Measurements from ENCODE around the gene DGKH. TPM values are rescaled to one million over a fixed set of nuclear protein-coding genes. Genes with fewer than 3 reads are reported as not detected.

DGKH gene
- total and polyA plus RNA-seq, 4 donors = 0.88 to 32.8 (median 16.4) TPM

DNA sequence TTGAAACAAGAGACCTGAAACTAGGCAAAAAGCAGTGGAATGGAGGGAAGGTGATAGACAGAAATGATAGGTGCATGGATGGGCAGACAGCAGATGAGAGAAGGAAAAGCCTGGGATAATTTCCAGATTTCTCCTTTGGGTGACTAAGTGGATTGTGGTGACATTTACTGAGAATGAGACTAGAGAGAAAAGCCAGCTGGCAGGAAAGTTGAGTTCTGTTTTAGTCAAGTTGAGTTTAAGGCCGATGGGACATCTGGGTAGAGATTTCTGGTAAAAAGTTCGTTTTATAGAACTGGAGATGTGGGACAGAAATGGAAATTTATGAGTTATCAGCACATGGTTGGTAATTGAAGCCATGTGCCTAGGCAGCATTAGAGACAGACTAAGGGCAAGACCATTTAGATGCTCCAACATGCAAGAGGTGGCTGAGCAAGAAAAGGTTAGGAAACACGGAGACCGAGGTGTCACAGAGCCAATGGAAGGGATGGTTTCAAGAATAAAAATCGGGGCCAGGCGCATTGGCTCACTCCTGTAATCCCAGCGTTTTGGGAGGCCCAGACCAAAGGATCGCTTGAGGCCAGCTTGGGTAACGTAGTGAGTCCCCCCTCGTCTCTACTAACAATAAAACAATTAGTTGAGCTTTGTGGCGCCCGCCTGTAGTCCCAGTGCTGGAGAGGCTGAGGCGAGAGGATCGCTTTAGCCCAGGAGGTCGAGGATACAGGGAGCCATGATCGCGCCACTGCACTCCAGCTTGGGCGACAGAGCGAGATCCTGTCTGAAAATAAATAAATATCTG lies 9.6 kb upstream of the DGKH start:
- Histone ChIP-seq H3K4me1 (ENCODE audit: control insufficient read depth in 1 of 2, insufficient read depth in 2 of 2, low read length in 2 of 2) (no peaks in the 10 kb centered on the region), H3K27ac (ENCODE audit: low read depth in 1 of 2, low read length in 2 of 2) (no peak overlapping the region), H3K36me3 (ENCODE audit: control insufficient read depth in 1 of 2, insufficient read depth in 2 of 2, low read length in 1 of 2) (no peaks in the 10 kb centered on the region), H3K9me3 (ENCODE audit: control insufficient read depth, low read length) (no peaks in the 10 kb centered on the region), H3K4me3 (ENCODE audit: low read length in 2 of 2) (no peak overlapping the region), H3K27me3 (ENCODE audit: control insufficient read depth in 1 of 2, insufficient read depth in 2 of 2, low read length in 1 of 2) (no peaks in the 10 kb centered on the region)
- ATAC-seq (ENCODE audit: low FRiP score) (no peak), DNase-seq (no peak)
- 95 to 96% methylated on average over 19 of the region's 19 CpGs for WGBS, 2 donors
- intact Hi-C loops (cut with DNase I) = no loop called here

- WGBS, 2 donors = 18 to 25% methylated on average over 14 of the region's 14 CpGs
- no peaks in the 10 kb centered on the region for H3K4me1 ChIP-seq (ENCODE audit: control insufficient read depth in 1 of 2, insufficient read depth in 2 of 2, low read length in 2 of 2)
- H3K9me3 ChIP-seq (ENCODE audit: control insufficient read depth, low read length) = no peaks in the 10 kb centered on the region
- no peak for DNase-seq
- intact Hi-C loops (cut with DNase I) = no loop called here
- no peaks in the 10 kb centered on the region for H3K27me3 ChIP-seq (ENCODE audit: control insufficient read depth in 1 of 2, insufficient read depth in 2 of 2, low read length in 1 of 2)
- ATAC-seq (ENCODE audit: low FRiP score) = no peak
- peak overlapping the region; percentile 81 to 95 for H3K4me3 ChIP-seq (ENCODE audit: low read length in 2 of 2)
- peak overlapping the region; percentile 94 to 97 for H3K27ac ChIP-seq (ENCODE audit: low read depth in 1 of 2, low read length in 2 of 2)
- no peaks in the 10 kb centered on the region for H3K36me3 ChIP-seq (ENCODE audit: control insufficient read depth in 1 of 2, insufficient read depth in 2 of 2, low read length in 1 of 2)
These were observed 8.9 kb upstream of the DGKH start for GRCh38 chr13:42039457-42039945.

DNA sequence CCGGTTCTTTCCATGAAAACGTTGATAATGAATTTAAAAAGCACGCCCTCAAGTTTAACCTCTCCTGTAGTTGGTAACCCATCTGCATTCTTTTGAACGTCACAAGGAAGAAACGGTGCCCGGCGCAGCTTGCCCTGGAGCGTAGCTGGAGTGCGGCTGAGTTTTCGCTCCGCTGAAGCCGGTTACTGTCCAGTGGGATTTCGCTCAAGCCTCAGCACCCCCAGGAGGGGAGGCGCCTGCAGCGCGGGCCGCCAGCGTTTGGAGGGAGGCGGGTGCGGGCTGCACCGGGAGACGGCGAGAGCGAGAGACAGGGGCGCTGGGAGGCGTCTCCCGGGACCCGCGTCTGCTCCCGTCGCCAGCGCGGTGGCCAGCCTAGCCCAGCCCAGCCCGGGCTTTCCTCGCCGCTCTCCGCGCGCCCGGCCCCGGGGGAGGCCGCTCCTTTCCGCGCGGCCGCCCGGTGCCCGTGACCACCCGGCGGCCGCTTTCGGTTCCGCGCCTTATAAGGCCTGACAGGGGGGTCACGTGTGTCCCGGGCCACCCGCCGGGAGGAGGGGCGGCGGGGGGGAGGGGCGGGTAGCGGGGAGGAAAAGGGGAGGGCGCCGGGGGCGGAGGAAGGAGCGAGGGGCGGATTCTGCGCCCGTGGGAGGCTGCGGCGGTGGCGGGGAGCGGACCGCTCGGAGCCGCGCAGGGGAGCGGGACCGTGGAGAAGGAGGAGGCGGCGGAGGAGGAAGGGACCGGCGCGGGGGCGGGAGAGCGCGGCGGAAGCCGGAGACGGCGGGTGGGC lies 8.3 kb upstream of the DGKH start:
- intact Hi-C loops (cut with DNase I) = loop anchor here in 1 of 2 donors (5.0 to 10.0 kb wide), 3 partner anchors 78 to 375 kb away; partner anchors contain the start of gene VWA8
- H3K9me3 ChIP-seq (ENCODE audit: control insufficient read depth, low read length) = no peaks in the 10 kb centered on the region

DNA sequence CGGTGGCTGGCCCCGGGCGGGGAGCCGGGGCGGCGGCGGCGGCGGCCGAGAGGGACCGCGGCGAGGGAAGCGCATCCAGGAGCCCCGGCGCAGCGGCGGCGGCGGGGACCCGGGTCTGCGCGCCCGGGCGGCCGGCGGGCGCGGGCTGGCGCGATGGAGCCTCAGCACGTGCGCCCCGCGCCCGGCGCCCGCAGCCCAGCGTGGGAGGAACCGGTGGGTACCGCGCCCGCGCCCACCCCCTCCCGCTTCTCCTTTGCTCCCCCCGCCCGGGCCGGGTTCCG lies 7.8 kb upstream of the DGKH start:
- no peaks in the 10 kb centered on the region for H3K4me1 ChIP-seq (ENCODE audit: control insufficient read depth in 1 of 2, insufficient read depth in 2 of 2, low read length in 2 of 2)
- H3K36me3 ChIP-seq (ENCODE audit: control insufficient read depth in 1 of 2, insufficient read depth in 2 of 2, low read length in 1 of 2) = no peaks in the 10 kb centered on the region
- DNase-seq (no peak), ATAC-seq (ENCODE audit: low FRiP score) (no peak)
- H3K27me3 ChIP-seq (ENCODE audit: control insufficient read depth in 1 of 2, insufficient read depth in 2 of 2, low read length in 1 of 2) = no peaks in the 10 kb centered on the region
- H3K4me3 ChIP-seq (ENCODE audit: low read length in 2 of 2) = peak overlapping the region; percentile 81 to 95
- H3K9me3 ChIP-seq (ENCODE audit: control insufficient read depth, low read length) = no peaks in the 10 kb centered on the region
- intact Hi-C loops (cut with DNase I) = loop anchor here in 1 of 2 donors (5.0 to 10.0 kb wide), 3 partner anchors 78 to 376 kb away; partner anchors contain the start of gene VWA8
- peak overlapping the region; percentile 69 to 79 for H3K27ac ChIP-seq (ENCODE audit: low read depth in 1 of 2, low read length in 2 of 2)
- 0 to 1% methylated on average over 18 to 49 of the region's 49 CpGs for WGBS, 2 donors

More for the DNA sequence above, 8.3 kb upstream of the DGKH start:
- H3K4me3 ChIP-seq (ENCODE audit: low read length in 2 of 2) = peak overlapping the region; percentile 81 to 95
- 0 to 1% methylated on average over 48 to 91 of the region's 91 CpGs for WGBS, 2 donors
- DNase-seq (peak; percentile 95 to 98), ATAC-seq (ENCODE audit: low FRiP score) (peak; percentile 94)
- no peaks in the 10 kb centered on the region for H3K36me3 ChIP-seq (ENCODE audit: control insufficient read depth in 1 of 2, insufficient read depth in 2 of 2, low read length in 1 of 2)
- H3K27me3 ChIP-seq (ENCODE audit: control insufficient read depth in 1 of 2, insufficient read depth in 2 of 2, low read length in 1 of 2) = no peaks in the 10 kb centered on the region
- no peaks in the 10 kb centered on the region for H3K4me1 ChIP-seq (ENCODE audit: control insufficient read depth in 1 of 2, insufficient read depth in 2 of 2, low read length in 2 of 2)
- H3K27ac ChIP-seq (ENCODE audit: low read depth in 1 of 2, low read length in 2 of 2) = peak overlapping the region; percentile 94 to 97

GRCh38 chr13:42041011-42041683 lies 7.3 kb upstream of the DGKH start:
- peak overlapping the region; percentile 69 to 79 for H3K27ac ChIP-seq (ENCODE audit: low read depth in 1 of 2, low read length in 2 of 2)
- no peaks in the 10 kb centered on the region for H3K9me3 ChIP-seq (ENCODE audit: control insufficient read depth, low read length)
- peak overlapping the region; percentile 81 to 95 for H3K4me3 ChIP-seq (ENCODE audit: low read length in 2 of 2)
- no peaks in the 10 kb centered on the region for H3K36me3 ChIP-seq (ENCODE audit: control insufficient read depth in 1 of 2, insufficient read depth in 2 of 2, low read length in 1 of 2)
- ATAC-seq (ENCODE audit: low FRiP score) = peak; percentile 53
- intact Hi-C loops (cut with DNase I) = loop anchor here in 1 of 2 donors (5.0 to 10.0 kb wide), 3 partner anchors 79 to 376 kb away; partner anchors contain the start of gene VWA8
- 0 to 1% methylated on average over 58 of the region's 58 CpGs for WGBS, 2 donors
- no peaks in the 10 kb centered on the region for H3K27me3 ChIP-seq (ENCODE audit: control insufficient read depth in 1 of 2, insufficient read depth in 2 of 2, low read length in 1 of 2)
- DNase-seq = peak; percentile 60 to 84
- no peaks in the 10 kb centered on the region for H3K4me1 ChIP-seq (ENCODE audit: control insufficient read depth in 1 of 2, insufficient read depth in 2 of 2, low read length in 2 of 2)

- no peaks in the 10 kb centered on the region for H3K27me3 ChIP-seq (ENCODE audit: control insufficient read depth in 1 of 2, insufficient read depth in 2 of 2, low read length in 1 of 2)
- 1% methylated on average over 16 of the region's 16 CpGs for WGBS, 2 donors
- no peaks in the 10 kb centered on the region for H3K4me1 ChIP-seq (ENCODE audit: control insufficient read depth in 1 of 2, insufficient read depth in 2 of 2, low read length in 2 of 2)
- H3K36me3 ChIP-seq (ENCODE audit: control insufficient read depth in 1 of 2, insufficient read depth in 2 of 2, low read length in 1 of 2) = no peaks in the 10 kb centered on the region
- ATAC-seq (ENCODE audit: low FRiP score) = peak; percentile 68
- H3K9me3 ChIP-seq (ENCODE audit: control insufficient read depth, low read length) = no peaks in the 10 kb centered on the region
- H3K4me3 ChIP-seq (ENCODE audit: low read length in 2 of 2) = peak overlapping the region; percentile 81 to 95
- peak overlapping the region; percentile 69 to 82 for H3K27ac ChIP-seq (ENCODE audit: low read depth in 1 of 2, low read length in 2 of 2)
- DNase-seq = peak; percentile 69 to 80
- intact Hi-C loops (cut with DNase I) = loop anchor here in 1 of 2 donors (5.0 to 10.0 kb wide), 3 partner anchors 79 to 377 kb away; partner anchors contain the start of gene VWA8
These were observed 6.8 kb upstream of the DGKH start for GRCh38 chr13:42041684-42042035.

DNA sequence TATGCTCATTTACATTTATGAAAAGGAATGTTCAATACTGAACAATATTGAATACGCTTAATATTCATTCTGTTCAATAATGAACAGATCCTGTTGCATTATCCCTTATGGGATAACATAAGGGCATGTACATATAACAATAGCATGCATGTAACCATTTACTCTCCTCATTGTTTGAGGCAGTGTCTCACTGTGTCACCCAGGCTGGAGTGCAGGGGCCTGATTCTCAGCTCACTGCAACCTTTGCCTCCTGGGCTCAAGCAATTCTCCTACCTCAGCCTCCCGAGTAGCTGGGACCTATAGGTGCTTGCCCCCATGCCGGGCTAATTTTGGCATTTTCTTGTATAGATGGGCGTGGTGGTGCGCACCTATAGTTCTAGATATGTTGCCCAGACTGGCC lies 4.8 kb upstream of the DGKH start:
- H3K36me3 ChIP-seq (ENCODE audit: control insufficient read depth in 1 of 2, insufficient read depth in 2 of 2, low read length in 1 of 2) = no peaks in the 10 kb centered on the region
- no peak for DNase-seq
- intact Hi-C loops (cut with DNase I) = loop anchor here in 1 of 2 donors (5.0 to 10.0 kb wide), 3 partner anchors 81 to 379 kb away; partner anchors contain the start of gene VWA8
- no peaks in the 10 kb centered on the region for H3K4me1 ChIP-seq (ENCODE audit: control insufficient read depth in 1 of 2, insufficient read depth in 2 of 2, low read length in 2 of 2)
- no peak overlapping the region for H3K4me3 ChIP-seq (ENCODE audit: low read length in 2 of 2)
- H3K9me3 ChIP-seq (ENCODE audit: control insufficient read depth, low read length) = no peaks in the 10 kb centered on the region
- ATAC-seq (ENCODE audit: low FRiP score) = no peak
- WGBS, 2 donors = 98 to 99% methylated on average over 5 of the region's 5 CpGs
- H3K27ac ChIP-seq (ENCODE audit: low read depth in 1 of 2, low read length in 2 of 2) = no peak overlapping the region
- no peaks in the 10 kb centered on the region for H3K27me3 ChIP-seq (ENCODE audit: control insufficient read depth in 1 of 2, insufficient read depth in 2 of 2, low read length in 1 of 2)

DNA sequence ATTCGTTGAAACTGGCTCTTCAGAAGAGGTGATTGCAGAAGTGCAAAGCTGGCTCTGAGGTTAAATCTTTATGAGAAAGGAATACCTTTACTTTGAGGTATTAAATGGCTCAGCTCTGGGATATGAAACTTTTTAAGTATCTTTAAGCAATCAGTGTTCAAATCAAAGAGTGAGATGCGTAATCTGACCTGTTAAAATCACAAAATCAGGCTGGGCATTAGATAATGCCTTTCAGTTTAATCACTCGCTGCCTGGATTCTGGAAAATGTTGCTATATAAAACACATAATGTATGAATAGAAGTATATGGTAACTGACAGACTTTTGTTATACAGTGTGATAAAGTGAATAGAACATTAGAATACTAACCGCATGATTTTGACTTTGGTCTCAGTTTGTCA lies 2.0 kb upstream of the DGKH start:
- no peak overlapping the region for H3K27ac ChIP-seq (ENCODE audit: low read depth in 1 of 2, low read length in 2 of 2)
- no peaks in the 10 kb centered on the region for H3K4me1 ChIP-seq (ENCODE audit: control insufficient read depth in 1 of 2, insufficient read depth in 2 of 2, low read length in 2 of 2)
- DNase-seq (no peak), ATAC-seq (ENCODE audit: low FRiP score) (no peak)
- H3K4me3 ChIP-seq (ENCODE audit: low read length in 2 of 2) = no peak overlapping the region
- WGBS, 2 donors = 95% methylated on average over 4 of the region's 4 CpGs
- no peaks in the 10 kb centered on the region for H3K36me3 ChIP-seq (ENCODE audit: control insufficient read depth in 1 of 2, insufficient read depth in 2 of 2, low read length in 1 of 2)
- no peaks in the 10 kb centered on the region for H3K9me3 ChIP-seq (ENCODE audit: control insufficient read depth, low read length)
- intact Hi-C loops (cut with DNase I) = loop anchor here in 1 of 2 donors (5.0 to 10.0 kb wide), 3 partner anchors 61 to 382 kb away; no protein-coding TSS in a partner anchor
- no peaks in the 10 kb centered on the region for H3K27me3 ChIP-seq (ENCODE audit: control insufficient read depth in 1 of 2, insufficient read depth in 2 of 2, low read length in 1 of 2)
